HEK293T (cell line): ENCODE measurements around the gene POMP.

Experiments
- BHLHE40 ChIP-seq: fragments of 450-650 bp; IDR thresholded peaks from 2 replicates; pipeline ENCODE4 v1.6.1; 2016; ENCODE audit warnings: mild to moderate bottlenecking, moderate library complexity, borderline replicate concordance
- FOXA1 ChIP-seq: fragments of 450-650 bp; IDR thresholded peaks from 2 replicates; pipeline ENCODE4 v1.6.1; 2016; ENCODE audit warnings: mild to moderate bottlenecking
- FOXK2 ChIP-seq: fragments of 450-650 bp; IDR thresholded peaks from 2 replicates; pipeline ENCODE4 v1.6.1; 2016; ENCODE audit warnings: mild to moderate bottlenecking
- FOXM1 ChIP-seq: fragments of 450-650 bp; IDR thresholded peaks from 2 replicates; pipeline ENCODE4 v1.6.1; 2017; ENCODE audit warnings: mild to moderate bottlenecking, borderline replicate concordance
- NFRKB ChIP-seq: fragments of 450-650 bp; IDR thresholded peaks from 2 replicates; pipeline ENCODE4 v1.6.1; 2016; ENCODE audit warnings: mild to moderate bottlenecking, moderate library complexity
- PKNOX1 ChIP-seq: fragments of 450-650 bp; IDR thresholded peaks from 2 replicates; pipeline ENCODE4 v1.6.1; 2016
- SP1 ChIP-seq: fragments of 450-650 bp; IDR thresholded peaks from 2 replicates; pipeline ENCODE4 v1.6.1; 2017
- SUZ12 ChIP-seq: fragments of 450-650 bp; IDR thresholded peaks from 2 replicates; pipeline ENCODE4 v1.6.1; 2016; ENCODE audit warnings: mild to moderate bottlenecking
- ZNF384 ChIP-seq: fragments of 450-650 bp; IDR thresholded peaks from 2 replicates; pipeline ENCODE4 v1.6.1; 2016

DNA sequence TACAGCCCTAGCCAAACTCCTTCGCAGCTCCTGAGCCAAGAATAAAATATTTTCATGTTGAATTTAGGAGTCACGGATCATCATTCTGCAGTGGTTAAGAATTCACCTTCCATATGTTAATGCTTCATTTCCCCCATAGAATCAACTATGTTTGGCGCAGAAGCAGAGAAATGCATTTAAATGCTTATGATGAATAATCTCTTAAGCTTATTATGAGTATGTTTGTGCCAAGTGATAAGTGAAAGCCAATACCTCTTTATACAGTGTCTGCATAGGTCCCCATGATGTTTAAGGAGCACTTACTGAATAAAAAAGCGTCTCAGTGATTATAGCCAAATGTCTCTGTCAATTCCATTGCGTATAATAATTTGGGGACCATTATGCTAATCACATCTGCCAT, 32.7 kb upstream of the POMP start:
- no peak for TF ChIP-seq FOXM1
- TF ChIP-seq PKNOX1 = no peak
- no peak for TF ChIP-seq SP1
- TF ChIP-seq ZNF384 = no peak
- no peak for TF ChIP-seq BHLHE40
- TF ChIP-seq FOXA1 = no peak
- no peak for TF ChIP-seq NFRKB
- no peak for TF ChIP-seq SUZ12
- no peak for TF ChIP-seq FOXK2
